Posterior cingulate gyrus (tissue), 11 donors: Measurements from ENCODE around the gene ASB18.
A peak's percentile ranks its signal among the peaks of the same experiment; 100 is the strongest.

Source experiments
- DNase-seq, 10 donors: peaks; one replicate each; pipeline versions ENCODE4 v3.0.0 to v3.0.0-alpha.2; 2020 to 2021; ENCODE audit warnings: mixed read lengths in 3 of 10
- intact Hi-C: fragments of 100-400 bp; cut with DNase I; formaldehyde crosslinking; loops from one replicate; pipeline ENCODE4 v1.15.1; 2023

ASB18 gene

DNA sequence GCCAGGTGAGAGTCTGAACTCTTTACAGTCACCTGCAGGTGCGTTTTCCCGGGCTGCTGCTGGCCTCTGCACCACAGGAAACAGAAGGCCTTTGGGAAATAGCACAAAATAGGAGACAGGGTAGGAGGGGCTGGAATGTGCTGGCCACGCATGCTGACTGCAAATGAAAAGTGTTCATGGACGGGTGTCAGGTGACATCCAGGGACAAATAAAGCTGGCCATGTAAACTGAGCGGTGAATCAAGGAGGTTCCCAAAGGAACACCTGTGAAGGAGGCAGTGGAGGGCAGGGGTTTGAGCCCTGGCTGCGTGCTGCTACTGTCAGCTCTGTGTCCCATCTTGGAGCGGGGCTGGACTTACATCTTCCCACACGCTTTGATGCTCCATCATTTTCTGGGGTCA, 53.7 kb downstream of the ASB18 start:
- DNase-seq = no peak
- intact Hi-C loops = no loop called here

DNA sequence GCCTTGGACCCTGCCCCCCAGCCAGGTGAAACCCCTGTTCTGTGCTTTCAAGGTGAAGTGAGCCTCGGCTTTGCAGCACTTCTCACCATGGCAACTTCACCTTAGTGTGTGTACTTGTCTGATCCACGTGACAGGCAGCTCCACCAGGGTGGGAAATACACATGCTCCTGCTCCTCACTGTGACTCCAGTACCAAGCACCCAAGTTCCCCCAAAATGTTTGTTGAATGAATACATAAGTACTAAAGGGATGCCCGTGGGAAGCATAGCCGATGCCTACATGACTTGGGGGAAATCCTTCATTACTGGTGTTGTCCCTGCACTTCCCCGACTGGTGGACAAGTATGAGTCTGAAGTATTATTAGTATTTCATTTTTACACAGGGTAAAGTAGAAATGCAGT, 54.2 kb downstream of the ASB18 start:
- DNase-seq = no peak
- intact Hi-C loops = no loop called here

DNA sequence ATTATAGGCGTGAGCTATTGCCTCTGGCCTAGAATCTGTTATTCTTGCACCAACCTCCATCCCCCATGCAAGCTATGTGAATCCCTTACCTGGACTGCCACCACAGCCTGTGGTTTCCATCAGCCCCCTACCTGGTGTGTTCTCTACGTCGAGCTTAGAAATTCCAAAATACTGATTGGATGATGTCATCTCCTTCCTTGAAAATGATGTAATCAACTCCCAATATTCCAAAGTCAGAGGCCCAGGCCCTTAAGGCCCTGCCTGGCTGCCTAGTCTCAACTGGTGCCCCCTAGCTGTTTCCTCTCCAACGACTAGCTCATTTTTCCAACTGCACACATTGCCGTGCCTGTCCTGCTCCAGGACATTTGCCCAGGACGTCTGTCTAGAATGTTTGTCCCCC, 54.7 kb downstream of the ASB18 start:
- DNase-seq = no peak
- intact Hi-C loops = no loop called here

DNA sequence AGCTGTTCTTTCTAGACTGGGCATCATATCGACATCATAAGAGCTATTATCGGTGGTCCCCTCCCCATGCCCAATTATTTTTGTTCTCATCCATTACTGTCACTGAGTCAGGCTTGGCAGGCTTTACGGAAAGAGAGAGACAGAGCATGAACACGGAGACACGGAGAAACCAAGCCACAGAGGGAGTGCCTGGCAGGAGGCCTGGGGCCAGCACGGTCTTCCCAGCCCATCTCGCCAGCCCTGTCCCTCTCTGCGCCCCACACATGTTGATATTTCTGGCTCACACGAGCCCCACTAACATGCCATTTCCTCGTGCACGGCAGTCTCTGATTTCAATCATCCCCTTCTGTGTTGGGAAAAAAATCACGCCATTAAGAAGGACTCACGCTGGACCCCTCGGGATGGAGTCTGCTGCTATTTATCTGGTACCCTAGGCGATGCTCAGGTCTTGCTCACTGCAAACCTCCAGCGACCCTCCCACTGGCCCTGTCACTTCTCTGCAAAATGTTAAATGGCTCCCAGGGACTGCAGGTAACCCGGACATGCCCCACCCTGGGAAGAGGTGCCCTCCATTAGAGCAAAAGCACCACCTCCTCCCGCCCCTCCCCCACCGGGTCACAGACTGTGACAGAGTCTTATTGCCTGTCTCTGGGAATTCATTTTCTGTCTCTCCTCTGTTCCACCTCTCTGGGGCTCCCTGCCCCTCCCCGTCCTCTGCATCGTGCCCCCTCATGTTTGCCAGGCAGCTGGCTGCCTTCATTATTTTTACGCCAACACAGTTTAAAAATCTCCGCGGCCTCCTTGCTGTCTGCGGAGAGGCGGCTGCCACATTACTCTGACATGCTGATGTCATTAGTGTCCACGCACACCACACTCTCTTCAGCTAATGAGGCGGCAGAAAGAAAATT, 55.9 kb downstream of the ASB18 start:
- no peak for DNase-seq
- intact Hi-C loops = no loop called here

DNA sequence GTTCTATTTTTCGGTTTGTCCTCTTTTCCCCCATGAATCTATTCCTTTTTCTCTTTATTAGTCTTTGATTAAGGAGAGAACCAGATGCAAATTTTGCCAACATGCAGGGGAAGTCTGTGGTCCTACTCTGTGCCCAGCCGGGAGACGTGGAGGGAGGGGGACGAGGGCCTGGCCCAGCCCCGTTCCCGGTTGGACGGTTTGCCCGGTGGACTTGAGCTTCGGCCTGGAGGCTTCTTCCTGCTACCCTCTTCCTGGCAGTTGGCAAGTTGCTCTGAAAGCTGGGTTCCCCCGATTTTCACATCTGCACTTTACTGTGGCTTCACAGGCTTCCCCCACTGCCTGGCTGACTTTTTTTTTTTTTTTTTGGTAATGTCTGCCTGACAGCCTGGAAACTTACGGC, 56.7 kb downstream of the ASB18 start:
- no peak for DNase-seq
- intact Hi-C loops = no loop called here

DNA sequence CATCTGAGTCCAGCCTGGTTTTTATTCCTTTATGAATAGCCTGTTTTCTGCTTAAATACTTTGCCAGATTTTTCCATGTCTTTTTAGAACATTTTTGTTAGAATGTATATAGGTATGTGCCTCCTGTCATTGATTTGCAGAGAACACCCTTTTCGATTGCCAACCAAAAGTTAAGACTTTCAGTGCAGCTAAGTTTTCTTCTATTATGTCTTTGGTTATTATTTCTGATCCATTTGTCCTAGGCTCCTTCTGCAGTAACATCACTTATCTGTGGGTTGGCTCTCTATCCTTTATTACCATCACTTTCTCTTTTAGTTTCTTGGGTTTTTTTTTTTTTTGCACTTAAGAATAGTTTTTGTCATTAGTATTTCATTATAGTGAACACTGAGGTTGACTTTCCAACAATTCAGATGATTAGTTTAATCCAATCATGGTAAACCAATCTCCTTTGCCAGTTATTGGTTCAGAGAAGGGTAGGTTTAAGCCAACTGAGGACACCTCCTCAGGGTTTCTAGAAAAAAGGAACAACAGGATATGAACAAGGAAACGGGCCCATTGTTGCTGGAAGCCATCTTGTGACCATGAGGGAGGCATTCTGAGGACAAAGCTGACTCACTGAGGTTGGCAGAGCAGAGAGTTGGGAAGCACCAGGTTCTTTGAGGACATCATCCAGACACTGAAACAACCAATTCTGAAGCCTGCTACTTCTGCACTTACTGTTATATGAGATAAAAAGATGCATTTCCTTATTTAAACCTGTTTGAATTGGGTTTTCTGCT, 58.1 kb downstream of the ASB18 start:
- DNase-seq = no peak
- intact Hi-C loops = no loop called here

DNA sequence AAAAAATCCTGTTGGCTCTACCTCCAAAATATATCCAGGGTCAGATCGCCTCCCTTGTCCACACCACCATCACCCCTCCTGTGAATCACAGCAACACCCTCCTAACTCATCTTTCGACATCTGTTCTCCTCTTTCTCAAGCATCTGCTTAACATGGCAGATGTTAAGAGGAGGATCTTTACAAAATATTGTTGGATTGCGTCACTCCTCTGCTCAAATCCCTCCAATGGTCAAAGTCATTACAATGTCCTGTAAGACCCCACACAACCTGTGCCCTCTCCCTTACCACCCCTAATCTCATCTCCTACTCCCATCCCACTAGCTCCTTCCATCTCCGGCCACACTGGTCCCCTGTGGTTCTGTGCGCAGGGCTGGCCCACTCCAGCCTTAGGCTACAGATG, 59.3 kb downstream of the ASB18 start:
- no peak for DNase-seq
- intact Hi-C loops = no loop called here

GRCh38 chr2:236200378-236200777, 63.8 kb downstream of the ASB18 start:
- intact Hi-C loops = no loop called here
- DNase-seq = no peak

DNA sequence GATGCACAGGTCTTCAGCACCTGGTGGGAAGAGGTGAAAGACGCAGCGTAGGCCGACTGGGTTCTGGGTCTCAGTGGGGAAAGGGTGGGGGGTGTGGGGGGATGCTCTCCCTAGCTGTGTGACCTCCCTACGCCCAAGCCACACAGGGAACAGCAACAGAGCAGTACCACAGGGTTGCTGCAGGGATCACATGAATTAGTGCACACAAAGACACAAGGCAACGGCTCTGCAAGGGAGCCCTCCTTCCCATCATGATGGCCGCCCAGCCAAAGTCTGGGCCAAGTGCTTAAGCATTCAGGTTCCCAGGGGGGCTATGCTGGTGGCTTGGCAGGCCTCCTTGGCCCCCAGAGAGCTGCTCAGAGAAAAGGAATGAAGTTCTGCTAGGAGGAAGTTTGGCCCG, 67.8 kb downstream of the ASB18 start:
- no peak for DNase-seq
- intact Hi-C loops = no loop called here

DNA sequence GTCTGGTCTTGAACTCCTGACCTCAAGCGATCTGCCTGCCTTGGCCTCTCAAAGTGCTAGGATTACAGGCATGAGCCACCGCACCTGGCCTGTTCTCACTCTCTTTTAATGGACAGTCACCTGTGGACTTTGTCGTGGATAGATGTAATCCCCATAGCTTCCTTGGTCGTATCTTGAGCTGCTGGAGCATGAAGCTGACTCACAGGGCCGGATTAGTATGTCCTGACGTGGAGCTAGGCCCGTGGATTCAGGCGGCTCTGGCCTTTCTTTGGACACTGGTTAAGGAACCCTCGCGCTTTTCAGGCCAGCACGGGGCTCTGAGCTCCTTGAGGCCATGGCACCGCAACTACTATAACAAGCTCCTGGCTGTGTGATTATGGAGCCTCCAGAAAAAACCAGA, 68.5 kb downstream of the ASB18 start:
- intact Hi-C loops = no loop called here
- no peak for DNase-seq

DNA sequence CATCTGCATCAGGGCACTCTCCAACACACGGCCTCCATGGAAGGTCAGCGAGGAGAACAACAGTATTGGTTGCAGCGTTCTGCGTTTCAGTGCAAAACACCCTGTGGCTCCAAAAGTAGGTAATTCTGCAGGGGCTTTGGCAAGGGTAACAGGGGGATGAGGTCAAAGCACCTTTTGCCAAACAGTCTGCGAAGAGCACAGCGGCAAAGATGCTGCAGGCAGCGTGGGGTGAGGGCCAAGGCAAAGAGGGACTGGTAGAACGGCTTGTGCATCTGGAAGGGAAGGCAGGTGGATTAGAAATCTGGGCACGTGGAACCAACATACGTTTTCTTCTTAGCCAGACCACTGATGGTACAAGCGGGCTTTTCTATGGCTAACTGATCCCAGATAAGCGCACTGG, 69.4 kb downstream of the ASB18 start:
- DNase-seq = no peak
- intact Hi-C loops = no loop called here

GRCh38 chr2:236193026-236193425, 71.2 kb downstream of the ASB18 start:
- DNase-seq = no peak
- intact Hi-C loops = no loop called here

DNA sequence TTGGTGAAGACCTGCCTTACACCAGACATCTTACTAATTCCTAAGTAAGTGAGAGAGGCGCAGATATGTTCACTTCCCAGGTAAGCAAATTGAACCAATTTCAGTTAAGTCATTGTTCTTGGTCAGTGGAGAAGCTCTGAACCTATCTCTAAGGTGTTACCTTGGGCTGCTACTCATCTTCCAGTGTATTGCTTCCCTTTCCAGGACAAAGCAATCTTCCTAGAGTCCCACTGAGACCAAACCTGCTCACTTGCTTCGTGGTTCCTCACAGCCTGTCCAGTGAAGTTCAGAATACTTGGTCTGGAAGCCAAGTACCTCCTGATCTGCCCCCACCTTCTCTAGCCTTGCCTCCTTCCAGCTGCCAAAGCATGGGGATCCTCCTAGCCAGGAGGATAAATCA, 73.5 kb downstream of the ASB18 start:
- intact Hi-C loops = no loop called here
- DNase-seq = no peak

- intact Hi-C loops = no loop called here
- no peak for DNase-seq
Measured at GRCh38 chr2:236184701-236185100, 79.5 kb downstream of the ASB18 start.

DNA sequence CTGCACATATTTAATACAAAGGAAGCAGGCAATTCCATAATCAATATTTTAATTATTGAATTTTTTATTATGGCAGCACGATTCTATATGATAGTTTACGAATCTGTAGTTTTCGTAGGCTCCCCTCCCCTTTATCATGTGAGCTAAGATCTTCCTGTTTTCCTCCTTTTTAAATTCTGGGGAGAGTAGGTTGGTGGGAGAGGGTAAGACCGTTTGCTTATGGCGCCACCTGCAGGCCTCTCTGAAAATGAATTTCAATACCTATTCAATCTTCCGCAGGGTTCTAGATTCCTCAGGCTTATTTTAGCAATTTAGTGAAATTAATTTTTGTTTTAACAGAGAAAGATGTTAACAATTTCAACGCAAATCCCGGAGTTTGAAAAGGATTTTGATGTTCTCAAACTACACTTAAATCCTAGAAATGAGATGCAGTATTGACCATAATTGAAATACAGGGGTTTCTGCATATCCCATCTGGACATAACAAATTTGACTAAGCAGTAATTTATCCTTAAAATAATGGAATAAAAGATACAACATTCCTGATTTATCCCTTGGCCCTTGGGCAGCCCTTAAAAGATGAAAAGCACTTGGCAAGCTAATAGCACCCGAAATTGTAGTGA, 83.3 kb downstream of the ASB18 start:
- DNase-seq = peak in 3 of 10 donors; percentile 55 to 62 (median 61)
- intact Hi-C loops = loop anchor here (2.0 kb wide), 1 partner anchor 414 kb away; no protein-coding TSS in a partner anchor

DNA sequence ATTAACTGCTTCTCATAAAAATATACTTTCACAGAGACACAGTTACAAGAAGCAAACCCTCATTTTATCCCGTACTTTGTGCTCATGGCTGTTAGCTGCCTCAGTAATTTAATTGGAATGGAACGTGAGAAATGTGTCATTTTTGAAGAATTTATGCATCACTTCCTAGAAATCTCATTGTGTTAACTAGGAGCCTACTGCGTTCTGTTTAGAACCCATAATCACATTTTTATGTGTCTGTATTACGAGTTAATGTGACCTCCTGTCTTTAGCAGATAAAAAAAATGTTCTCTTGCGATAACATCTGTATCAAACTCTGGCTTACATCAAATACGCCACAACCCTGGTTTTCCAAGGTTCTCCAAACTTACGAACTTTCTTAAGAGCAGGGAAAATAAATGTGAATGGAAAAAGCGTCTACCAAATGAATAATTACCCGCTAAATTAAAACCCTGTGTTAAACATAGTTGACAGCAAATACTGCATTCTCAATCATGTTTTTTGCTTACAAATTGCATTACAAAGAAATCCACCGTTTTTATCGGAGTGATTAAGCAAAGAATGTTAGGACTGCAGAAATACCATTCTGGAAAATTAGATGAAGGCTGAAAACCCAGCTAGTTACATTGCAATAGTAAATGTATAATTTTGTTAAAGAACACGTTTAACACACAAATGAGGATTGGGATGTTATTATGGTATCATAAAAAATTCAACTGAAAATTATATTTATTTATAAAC, 84.0 kb downstream of the ASB18 start:
- no peak for DNase-seq
- intact Hi-C loops = loop anchor here (2.0 kb wide), 1 partner anchor 413 kb away; no protein-coding TSS in a partner anchor

- DNase-seq = peak in 2 of 10 donors; percentile 42 to 50
- intact Hi-C loops = loop anchor here (2.0 to 5.0 kb wide), 2 partner anchors 402 to 413 kb away; no protein-coding TSS in a partner anchor
Measured at GRCh38 chr2:236179236-236180075, 84.8 kb downstream of the ASB18 start.

DNA sequence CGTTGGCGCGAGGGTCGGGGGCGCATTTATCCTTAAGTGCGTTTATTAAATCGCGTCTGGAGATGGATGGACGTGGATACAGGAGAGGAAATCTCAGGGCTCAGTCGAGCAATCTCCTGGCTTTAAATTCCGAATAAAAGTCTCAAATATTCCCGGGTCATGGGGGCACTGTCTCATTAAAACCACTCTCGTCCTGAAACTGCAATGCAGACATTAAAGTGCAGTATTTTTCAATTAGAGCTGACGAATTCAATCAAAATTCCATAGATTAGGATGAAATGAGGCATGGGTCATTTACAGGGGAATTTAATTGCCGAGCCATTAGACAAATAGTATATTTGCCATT, 85.3 kb downstream of the ASB18 start:
- DNase-seq = no peak
- intact Hi-C loops = loop anchor here (5.0 kb wide), 1 partner anchor 402 kb away; no protein-coding TSS in a partner anchor
